Thyroid gland (tissue), 4 donors: ENCODE results near the gene PKD1L1. TPM values are rescaled to one million over a fixed set of nuclear protein-coding genes. Genes with fewer than 3 reads are reported as not detected.
"Not testable (repeated sequence)": the region's sequence is repeated elsewhere in the genome, so short reads cannot be mapped to it uniquely, and the experiment has no call there.

Experiments used
- DNase-seq, 2 donors: peaks; one replicate each; pipeline ENCODE4 v3.0.0-alpha.2; 2019
- H3K27ac ChIP-seq, 3 donors: fragments of 200-600 bp; sonication (generic); 1 replicate in 2 of 3; 2 replicates in 1 of 3; pipeline ENCODE4 v1.5.1; 2016 to 2019; ENCODE audit warnings: mild to moderate bottlenecking in 1 of 3, moderate library complexity in 1 of 3
- H3K27me3 ChIP-seq: fragments of 200-600 bp; sonication (generic); one replicate; pipeline ENCODE4 v1.5.1; 2019
- H3K36me3 ChIP-seq, 2 donors: fragments of 200-600 bp; sonication (generic); one replicate each; pipeline ENCODE4 v1.5.1; 2016 to 2019
- H3K4me1 ChIP-seq, 2 donors: fragments of 200-600 bp; sonication (generic); one replicate each; pipeline ENCODE4 v1.5.1; 2017 to 2019
- H3K4me3 ChIP-seq, 3 donors: fragments of 200-600 bp; sonication (generic); replicated peaks in 1 of 3; 1 replicate in 2 of 3; 2 replicates in 1 of 3; pipeline ENCODE4 v1.5.1; 2016; ENCODE audit warnings: mild to moderate bottlenecking in 1 of 3
- H3K9me3 ChIP-seq: fragments of 200-600 bp; sonication (generic); one replicate; pipeline ENCODE4 v1.5.1; 2017
- POLR2A ChIP-seq, 2 donors: fragments of 450-650 bp; IDR thresholded peaks; one replicate each; pipeline ENCODE4 v1.6.1; 2017; ENCODE audit warnings: antibody characterized with exemption in 2 of 2, mild to moderate bottlenecking in 2 of 2, moderate library complexity in 1 of 2
- WGBS, 2 donors: methylation state at CpG; one replicate each; pipeline ENCODE4 v1.1.5; 2017; 5-methylcytosine and 5-hydroxymethylcytosine counted together
- intact Hi-C: fragments of 100-400 bp; cut with DNase I; formaldehyde crosslinking; loops from one replicate; pipeline ENCODE4 v1.15.1; 2023
- total RNA-seq, 4 donors: library from RNA; depleted of rRNA; stranded (reverse); fragments of >200 nt; gene quantifications; one replicate each; pipeline ENCODE4 v1.2.3, GENCODE V29; 2016
- TF ChIP-seq, protein P1 (sequence below), 6 experiments: fragments of 200-600 bp in 3 of 6; fragments of 450-650 bp in 3 of 6; sonication (generic) in 3 of 6; IDR thresholded peaks; one replicate each; pipeline ENCODE4 v1.5.1; 2016 to 2019; ENCODE audit warnings: antibody characterized with exemption in 6 of 6, mild to moderate bottlenecking in 2 of 6, inconsistent platforms in 1 of 6, moderate library complexity in 1 of 6

PKD1L1 gene
- total RNA-seq, 4 donors from 2014 or later = under 0.01 to 0.17 (median 0.14) TPM

GRCh38 chr7:47931005-47932004 lies 17.0 kb downstream of the PKD1L1 start:
- H3K27me3 ChIP-seq = no peaks in the 10 kb centered on the region
- H3K4me3 ChIP-seq = no peak overlapping the region
- no peak for TF ChIP-seq POLR2A (IDR thresholded peaks at IDR 0.05)
- TF ChIP-seq, protein P1, sequence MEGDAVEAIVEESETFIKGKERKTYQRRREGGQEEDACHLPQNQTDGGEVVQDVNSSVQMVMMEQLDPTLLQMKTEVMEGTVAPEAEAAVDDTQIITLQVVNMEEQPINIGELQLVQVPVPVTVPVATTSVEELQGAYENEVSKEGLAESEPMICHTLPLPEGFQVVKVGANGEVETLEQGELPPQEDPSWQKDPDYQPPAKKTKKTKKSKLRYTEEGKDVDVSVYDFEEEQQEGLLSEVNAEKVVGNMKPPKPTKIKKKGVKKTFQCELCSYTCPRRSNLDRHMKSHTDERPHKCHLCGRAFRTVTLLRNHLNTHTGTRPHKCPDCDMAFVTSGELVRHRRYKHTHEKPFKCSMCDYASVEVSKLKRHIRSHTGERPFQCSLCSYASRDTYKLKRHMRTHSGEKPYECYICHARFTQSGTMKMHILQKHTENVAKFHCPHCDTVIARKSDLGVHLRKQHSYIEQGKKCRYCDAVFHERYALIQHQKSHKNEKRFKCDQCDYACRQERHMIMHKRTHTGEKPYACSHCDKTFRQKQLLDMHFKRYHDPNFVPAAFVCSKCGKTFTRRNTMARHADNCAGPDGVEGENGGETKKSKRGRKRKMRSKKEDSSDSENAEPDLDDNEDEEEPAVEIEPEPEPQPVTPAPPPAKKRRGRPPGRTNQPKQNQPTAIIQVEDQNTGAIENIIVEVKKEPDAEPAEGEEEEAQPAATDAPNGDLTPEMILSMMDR (IDR thresholded peaks at IDR 0.05) = no peak
- 94 to 95% methylated on average over 15 to 18 of the region's 18 CpGs for WGBS, 2 donors
- H3K36me3 ChIP-seq = no peaks in the 10 kb centered on the region
- no peak overlapping the region for H3K27ac ChIP-seq
- intact Hi-C loops = no loop called here
- no peaks in the 10 kb centered on the region for H3K4me1 ChIP-seq
- no peak for DNase-seq
- H3K9me3 ChIP-seq = no peaks in the 10 kb centered on the region

GRCh38 chr7:47924266-47924665 lies 24.0 kb downstream of the PKD1L1 start:
- Histone ChIP-seq H3K36me3 (no peaks in the 10 kb centered on the region), H3K27ac (no peak overlapping the region), H3K4me3 (no peak overlapping the region), H3K27me3 (no peaks in the 10 kb centered on the region), H3K4me1 (no peaks in the 10 kb centered on the region), H3K9me3 (no peaks in the 10 kb centered on the region)
- intact Hi-C loops = no loop called here
- TF ChIP-seq POLR2A (IDR thresholded peaks at IDR 0.05) = no peak
- TF ChIP-seq, protein P1 (IDR thresholded peaks at IDR 0.05) = no peak
- 68 to 84% methylated on average over 2 of the region's 2 CpGs for WGBS, 2 donors
- no peak for DNase-seq

GRCh38 chr7:47923081-47923875 lies 25.0 kb downstream of the PKD1L1 start:
- intact Hi-C loops = not testable (repeated sequence)

DNA sequence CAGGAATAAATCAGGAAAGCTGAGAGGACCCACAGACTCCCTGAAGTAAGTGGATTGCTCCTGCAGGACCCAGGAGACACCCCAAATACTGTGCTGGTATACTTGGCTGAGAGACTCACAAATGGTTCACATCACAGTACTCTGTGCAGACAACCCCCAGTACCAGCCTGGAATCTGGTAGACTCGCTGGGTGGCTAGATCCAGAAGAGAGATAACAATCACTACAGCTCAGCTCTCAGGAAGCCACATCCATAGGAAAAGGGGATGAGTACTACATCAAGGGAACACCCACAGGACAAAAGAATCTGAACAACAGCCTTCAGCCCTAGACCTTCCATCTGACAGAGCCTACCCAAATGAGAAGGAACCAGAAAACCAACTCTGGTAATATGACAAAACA lies 31.8 kb downstream of the PKD1L1 start:
- H3K36me3 ChIP-seq, H3K4me1 ChIP-seq, H3K4me3 ChIP-seq, DNase-seq, H3K27ac ChIP-seq, H3K9me3 ChIP-seq, H3K27me3 ChIP-seq, intact Hi-C loops: not testable (repeated sequence)
- WGBS, 2 donors = 42 to 86% methylated on average over 1 of the region's 1 CpG

More at GRCh38 chr7:47923081-47923875, 25.0 kb downstream of the PKD1L1 start:
- not testable (repeated sequence) for H3K27ac ChIP-seq, H3K4me1 ChIP-seq, DNase-seq, H3K4me3 ChIP-seq, H3K9me3 ChIP-seq, H3K36me3 ChIP-seq, H3K27me3 ChIP-seq
- 58 to 66% methylated on average over 8 of the region's 8 CpGs for WGBS, 2 donors

DNA sequence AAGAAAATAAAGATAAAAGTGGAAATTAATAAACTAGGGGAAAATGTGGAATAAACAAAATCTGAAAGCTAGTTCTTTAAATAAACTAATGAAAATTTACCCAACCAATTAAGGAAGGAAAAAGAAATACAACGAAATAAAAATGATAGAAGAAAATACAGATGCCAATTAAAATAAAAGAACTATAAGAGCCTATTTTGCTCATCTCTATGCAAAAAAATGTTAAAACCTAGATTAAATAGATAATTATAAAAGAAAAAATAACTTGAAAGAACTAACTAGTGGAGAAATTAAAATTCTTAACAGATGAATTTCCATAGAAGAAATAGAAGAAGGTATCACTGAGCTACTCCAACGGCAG lies 32.7 kb downstream of the PKD1L1 start:
- H3K4me1 ChIP-seq = no peaks in the 10 kb centered on the region
- H3K9me3 ChIP-seq = no peaks in the 10 kb centered on the region
- TF ChIP-seq POLR2A (IDR thresholded peaks at IDR 0.05) = no peak
- TF ChIP-seq, protein P1 (IDR thresholded peaks at IDR 0.05) = no peak
- WGBS, 2 donors = 85 to 89% methylated on average over 2 of the region's 2 CpGs
- H3K36me3 ChIP-seq = no peaks in the 10 kb centered on the region
- H3K4me3 ChIP-seq = no peak overlapping the region
- no peak overlapping the region for H3K27ac ChIP-seq
- H3K27me3 ChIP-seq = no peaks in the 10 kb centered on the region
- DNase-seq = no peak
- intact Hi-C loops = no loop called here
